AG09319 (cell line): ENCODE results near the gene KCMF1.

Experiments
- DNase-seq: peaks from one replicate; pipeline ENCODE4 v3.0.0-alpha.2; 2010; ENCODE audit warnings: low read depth; ENCODE audit errors: extremely low read depth
- TF ChIP-seq, protein P1 (sequence below): IDR thresholded peaks from 2 replicates; pipeline ENCODE4 v1.5.1; 2011; ENCODE audit warnings: low read depth, mild to moderate bottlenecking, inconsistent platforms, low read length, moderate library complexity

The KCMF1 gene

DNA sequence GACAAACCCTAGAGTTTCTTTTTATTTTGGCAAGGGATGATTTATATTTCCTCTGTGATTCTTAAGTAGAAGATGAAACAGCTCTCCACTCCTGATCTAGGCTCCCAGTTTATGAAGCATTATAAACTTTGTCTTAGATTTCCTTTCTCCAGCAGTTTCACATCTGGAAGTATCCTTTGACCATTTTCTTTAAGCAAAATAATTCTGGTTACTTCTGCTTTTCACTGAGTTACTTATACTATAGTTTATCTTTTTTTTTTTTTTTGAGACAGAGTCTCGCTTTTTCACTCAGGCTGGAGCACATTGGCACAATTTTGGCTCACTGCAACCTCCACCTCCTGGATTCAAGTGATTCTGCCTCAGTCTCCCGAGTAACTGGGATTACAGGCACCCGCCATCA, 45.5 kb downstream of the KCMF1 start:
- TF ChIP-seq, protein P1, sequence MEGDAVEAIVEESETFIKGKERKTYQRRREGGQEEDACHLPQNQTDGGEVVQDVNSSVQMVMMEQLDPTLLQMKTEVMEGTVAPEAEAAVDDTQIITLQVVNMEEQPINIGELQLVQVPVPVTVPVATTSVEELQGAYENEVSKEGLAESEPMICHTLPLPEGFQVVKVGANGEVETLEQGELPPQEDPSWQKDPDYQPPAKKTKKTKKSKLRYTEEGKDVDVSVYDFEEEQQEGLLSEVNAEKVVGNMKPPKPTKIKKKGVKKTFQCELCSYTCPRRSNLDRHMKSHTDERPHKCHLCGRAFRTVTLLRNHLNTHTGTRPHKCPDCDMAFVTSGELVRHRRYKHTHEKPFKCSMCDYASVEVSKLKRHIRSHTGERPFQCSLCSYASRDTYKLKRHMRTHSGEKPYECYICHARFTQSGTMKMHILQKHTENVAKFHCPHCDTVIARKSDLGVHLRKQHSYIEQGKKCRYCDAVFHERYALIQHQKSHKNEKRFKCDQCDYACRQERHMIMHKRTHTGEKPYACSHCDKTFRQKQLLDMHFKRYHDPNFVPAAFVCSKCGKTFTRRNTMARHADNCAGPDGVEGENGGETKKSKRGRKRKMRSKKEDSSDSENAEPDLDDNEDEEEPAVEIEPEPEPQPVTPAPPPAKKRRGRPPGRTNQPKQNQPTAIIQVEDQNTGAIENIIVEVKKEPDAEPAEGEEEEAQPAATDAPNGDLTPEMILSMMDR: no peak
- DNase-seq: no peak

DNA sequence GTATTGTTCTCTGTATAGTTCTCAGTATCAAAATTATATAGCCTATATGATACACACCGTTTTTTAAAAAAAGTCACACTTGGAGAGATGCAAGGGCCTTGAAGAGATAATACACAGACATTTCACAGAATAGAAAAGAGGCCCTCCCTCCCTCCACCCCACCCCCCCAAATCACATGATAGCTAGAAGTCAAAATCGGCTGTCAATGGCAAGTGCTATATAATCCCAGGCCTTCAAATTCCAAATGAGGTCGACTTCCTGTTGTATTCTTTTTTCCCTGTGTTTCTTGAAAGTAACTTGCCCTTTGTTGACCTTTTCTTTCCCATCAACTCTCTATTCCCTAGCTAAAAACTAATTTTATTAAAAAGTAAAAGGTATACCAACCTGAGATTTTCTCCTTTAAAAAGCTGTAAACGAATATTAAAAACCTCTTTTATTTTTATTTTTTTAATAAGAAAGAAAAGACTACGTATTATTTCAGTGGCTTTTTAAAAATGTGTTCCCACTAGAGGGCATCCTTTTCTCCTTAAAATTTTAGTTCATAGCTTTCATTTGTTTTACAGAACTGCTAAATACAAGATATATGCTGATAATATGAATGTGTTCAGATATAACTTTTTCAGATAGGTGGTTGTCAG, 46.6 kb downstream of the KCMF1 start:
- TF ChIP-seq, protein P1: peak; percentile 31
- DNase-seq: no peak

DNA sequence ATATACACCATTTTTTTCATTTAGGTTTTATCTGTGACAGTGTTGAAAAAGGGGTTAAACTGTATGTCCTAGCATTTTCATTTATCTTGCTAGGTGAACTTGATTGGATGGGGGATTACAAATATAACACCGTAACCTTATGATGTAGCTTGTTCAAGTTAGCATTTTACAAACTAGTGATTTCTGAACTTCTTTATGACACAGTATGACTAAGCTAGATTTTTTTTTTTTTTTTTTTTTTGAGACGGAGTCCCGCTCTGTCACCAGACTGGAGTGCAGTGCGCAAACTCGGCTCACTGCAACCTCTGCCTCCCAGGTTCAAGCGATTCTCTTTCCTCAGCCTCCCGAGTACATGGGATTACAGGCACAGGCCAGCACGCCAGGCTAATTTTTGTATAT, 47.1 kb downstream of the KCMF1 start:
- no peak for DNase-seq

DNA sequence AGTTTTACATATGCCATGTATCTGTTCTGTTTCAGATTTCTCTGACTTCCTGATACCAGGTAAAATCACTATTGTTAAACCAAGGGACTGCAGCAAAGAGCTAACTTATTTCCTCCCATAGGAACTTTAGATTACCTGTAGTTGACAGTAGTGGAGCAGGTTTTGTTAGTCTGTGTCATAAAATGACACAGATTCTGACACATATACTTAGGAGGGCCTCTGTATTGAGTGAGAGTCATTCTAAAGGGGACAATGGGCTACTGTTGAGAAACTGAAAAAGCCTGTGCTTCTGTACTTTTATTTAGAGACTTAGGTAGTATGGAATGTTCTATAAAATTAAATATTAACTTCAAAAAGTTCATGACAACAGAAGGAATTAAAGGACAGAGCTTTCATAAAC, 48.2 kb downstream of the KCMF1 start:
- TF ChIP-seq, protein P1: no peak
- no peak for DNase-seq

More for the DNA sequence above, 47.1 kb downstream of the KCMF1 start:
- TF ChIP-seq, protein P1: no peak

DNA sequence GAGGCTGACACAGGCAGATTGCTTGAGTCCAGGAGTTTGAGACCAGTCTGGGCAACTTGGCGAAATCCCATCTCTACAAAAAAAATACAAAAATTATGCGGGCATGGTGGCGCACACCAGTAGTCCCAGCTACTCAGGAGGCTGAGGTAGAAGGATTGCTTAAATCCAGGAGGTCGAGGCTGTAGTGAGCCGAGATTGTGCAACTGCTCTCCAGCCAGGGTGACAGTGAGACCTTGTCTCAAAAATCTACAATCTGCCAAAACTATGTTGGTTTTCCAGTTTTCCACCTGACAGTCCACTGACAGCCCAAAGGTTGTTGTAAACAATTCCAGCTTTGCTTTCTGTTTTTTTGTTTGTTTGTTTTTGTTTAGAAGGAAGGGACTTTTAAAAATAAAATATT, 51.3 kb downstream of the KCMF1 start:
- DNase-seq: no peak
- TF ChIP-seq, protein P1: no peak

DNA sequence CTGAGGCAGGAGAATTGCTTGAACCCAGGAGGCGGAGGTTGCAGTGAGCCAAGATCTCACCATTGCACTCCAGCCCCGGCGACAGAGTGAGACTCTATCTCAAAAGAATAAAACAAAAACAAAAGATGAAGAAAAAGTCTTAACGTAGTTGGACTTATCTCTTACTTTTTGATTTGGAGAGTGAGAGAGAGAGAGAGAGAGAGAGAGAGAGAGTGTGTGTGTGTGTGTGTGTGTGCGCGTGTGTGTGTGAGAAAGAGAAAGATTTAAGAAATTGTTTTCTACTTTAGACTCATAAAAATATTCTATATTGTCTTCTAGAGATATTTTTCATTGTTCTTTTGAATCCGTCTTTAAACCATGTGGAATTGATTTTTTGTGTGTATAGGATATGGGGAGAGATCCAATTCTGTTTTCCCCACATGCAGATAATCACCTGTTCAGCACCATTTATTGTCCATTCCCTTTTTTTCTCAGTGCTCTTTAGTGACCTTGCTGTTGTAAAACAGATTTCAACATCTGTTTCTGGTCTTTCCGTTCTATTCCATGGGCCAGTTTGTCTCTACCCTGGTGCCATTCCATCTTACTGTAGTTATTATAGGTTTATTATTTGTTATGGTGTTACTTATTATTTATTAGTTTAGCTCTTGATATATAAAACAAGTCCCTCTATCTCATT, 53.5 kb downstream of the KCMF1 start:
- DNase-seq: no peak
- TF ChIP-seq, protein P1: no peak

DNA sequence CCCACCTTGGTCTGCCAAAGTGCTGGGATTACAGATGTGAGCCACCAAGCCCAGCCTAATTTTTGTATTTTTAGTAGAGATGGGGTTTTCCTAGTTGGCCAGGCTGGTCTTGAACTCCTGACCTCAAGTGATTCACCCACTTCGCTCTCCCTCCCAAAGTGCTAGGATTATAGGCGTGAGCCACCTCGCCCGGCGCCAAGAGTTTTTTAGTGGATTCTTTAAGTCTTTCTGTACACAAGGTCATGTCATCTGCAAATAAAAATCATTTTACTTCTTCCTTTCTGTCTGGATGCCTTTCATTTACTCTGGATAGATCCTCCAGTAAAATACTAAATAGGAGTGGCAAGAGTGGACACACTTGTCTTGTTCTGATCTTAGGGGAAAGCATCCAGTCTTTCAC, 61.7 kb downstream of the KCMF1 start:
- DNase-seq: no peak
- TF ChIP-seq, protein P1: no peak
